ENCODE measurements around the gene RAPGEF6. TPM values are rescaled to one million over a fixed set of nuclear protein-coding genes. Genes with fewer than 3 reads are reported as not detected.

The RAPGEF6 gene
- total and polyA plus RNA-seq, 11 donors: 2.3 to 13.9 (median 8.6) TPM

DNA sequence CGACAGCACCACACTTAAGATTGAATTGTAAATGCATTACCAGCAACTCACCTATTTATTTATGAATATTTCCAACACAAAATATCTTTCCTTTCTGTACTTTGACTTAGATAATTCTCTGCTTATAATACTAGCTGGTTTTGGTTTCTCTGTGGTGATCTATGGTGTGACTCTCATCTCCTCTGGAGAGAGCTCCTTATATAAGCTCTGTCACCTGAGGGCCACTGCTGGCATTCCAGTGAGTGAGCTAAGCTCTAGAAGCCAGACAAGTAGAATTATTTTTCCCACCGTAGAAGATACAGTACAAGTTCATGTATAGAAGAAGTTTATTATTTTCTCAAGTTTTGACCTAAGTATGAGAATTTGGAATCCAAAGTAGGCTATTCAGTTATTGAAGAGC is 259.7 kb downstream of the RAPGEF6 start:
- H3K9me3 ChIP-seq: no peaks in the 10 kb centered on the region
- H3K36me3 ChIP-seq: no peaks in the 10 kb centered on the region
- 75 to 79% (median 79%) methylated on average over 2 of the region's 2 CpGs for whole genome bisulfite sequencing, 4 donors
- peaks cover 0 to 72% (median 14%) of the 10 kb centered on the region in 12 donors for H3K4me1 ChIP-seq
- no peak overlapping the region for H3K4me3 ChIP-seq
- H3K27ac ChIP-seq: peak overlapping the region in 1 of 12 donors; percentile 49
- no peaks in the 10 kb centered on the region for H3K27me3 ChIP-seq
- DNase-seq: no peak
- intact Hi-C loops (cut with DNase I): loop anchor here in 1 of 10 donors (5.0 kb wide), 1 partner anchor 113 kb away; the partner anchor contains the start of gene CDC42SE2
- TF ChIP-seq, protein P1, sequence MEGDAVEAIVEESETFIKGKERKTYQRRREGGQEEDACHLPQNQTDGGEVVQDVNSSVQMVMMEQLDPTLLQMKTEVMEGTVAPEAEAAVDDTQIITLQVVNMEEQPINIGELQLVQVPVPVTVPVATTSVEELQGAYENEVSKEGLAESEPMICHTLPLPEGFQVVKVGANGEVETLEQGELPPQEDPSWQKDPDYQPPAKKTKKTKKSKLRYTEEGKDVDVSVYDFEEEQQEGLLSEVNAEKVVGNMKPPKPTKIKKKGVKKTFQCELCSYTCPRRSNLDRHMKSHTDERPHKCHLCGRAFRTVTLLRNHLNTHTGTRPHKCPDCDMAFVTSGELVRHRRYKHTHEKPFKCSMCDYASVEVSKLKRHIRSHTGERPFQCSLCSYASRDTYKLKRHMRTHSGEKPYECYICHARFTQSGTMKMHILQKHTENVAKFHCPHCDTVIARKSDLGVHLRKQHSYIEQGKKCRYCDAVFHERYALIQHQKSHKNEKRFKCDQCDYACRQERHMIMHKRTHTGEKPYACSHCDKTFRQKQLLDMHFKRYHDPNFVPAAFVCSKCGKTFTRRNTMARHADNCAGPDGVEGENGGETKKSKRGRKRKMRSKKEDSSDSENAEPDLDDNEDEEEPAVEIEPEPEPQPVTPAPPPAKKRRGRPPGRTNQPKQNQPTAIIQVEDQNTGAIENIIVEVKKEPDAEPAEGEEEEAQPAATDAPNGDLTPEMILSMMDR (IDR thresholded peaks at IDR 0.05): no peak
- no peak for TF ChIP-seq POLR2A (IDR thresholded peaks at IDR 0.05)
- ATAC-seq: no peak

Other genes with a start within 250 kb of the RAPGEF6 start
- gene FNIP1, start 161.8 kb upstream of the RAPGEF6 start, total RNA-seq: 10 to 100 TPM; 27.5 to 41.3 (median 35.1) TPM
- 1 to 10 TPM; 5.6 to 6.7 TPM for gene FNIP1, start 161.8 kb upstream of the RAPGEF6 start, polyA plus RNA-seq

Data from heart left ventricle (tissue), 16 donors.